ENCODE data around the gene SLC50A1.

The SLC50A1 gene

GRCh38 chr1:155181371-155182051, 45.9 kb downstream of the SLC50A1 start:
- in situ Hi-C loops (cut with HindIII; ENCODE audit: low sequenced_read_pairs) = loop anchor here (5.0 kb wide), 1 partner anchor 44 kb away; the partner anchor contains the start of gene SLC50A1

- in situ Hi-C loops (cut with HindIII; ENCODE audit: low sequenced_read_pairs) = loop anchor here (5.0 kb wide), 1 partner anchor 45 kb away; the partner anchor contains the start of gene SLC50A1
Observed at GRCh38 chr1:155182052-155182550, 46.4 kb downstream of the SLC50A1 start.

GRCh38 chr1:155183775-155184221, 48.1 kb downstream of the SLC50A1 start:
- in situ Hi-C loops (cut with HindIII; ENCODE audit: low sequenced_read_pairs) = loop anchor here (5.0 kb wide), 1 partner anchor 46 kb away; the partner anchor contains the start of gene SLC50A1

- in situ Hi-C loops (cut with HindIII; ENCODE audit: low sequenced_read_pairs) = loop anchor here (5.0 kb wide), 1 partner anchor 47 kb away; the partner anchor contains the start of gene SLC50A1
Observed at GRCh38 chr1:155184351-155184811, 48.7 kb downstream of the SLC50A1 start.

GRCh38 chr1:155184835-155185782, 49.5 kb downstream of the SLC50A1 start:
- in situ Hi-C loops (cut with HindIII; ENCODE audit: low sequenced_read_pairs) = loop anchor here (5.0 kb wide), 1 partner anchor 48 kb away; the partner anchor contains the start of gene SLC50A1

- in situ Hi-C loops (cut with HindIII; ENCODE audit: low sequenced_read_pairs) = no loop called here
Observed at GRCh38 chr1:155185783-155186066, 50.1 kb downstream of the SLC50A1 start.

GRCh38 chr1:155186067-155186793, 50.6 kb downstream of the SLC50A1 start:
- in situ Hi-C loops (cut with HindIII; ENCODE audit: low sequenced_read_pairs) = no loop called here

GRCh38 chr1:155186794-155187455, 51.3 kb downstream of the SLC50A1 start:
- in situ Hi-C loops (cut with HindIII; ENCODE audit: low sequenced_read_pairs) = no loop called here

- in situ Hi-C loops (cut with HindIII; ENCODE audit: low sequenced_read_pairs) = no loop called here
Observed at GRCh38 chr1:155187456-155187891, 51.8 kb downstream of the SLC50A1 start.

GRCh38 chr1:155188268-155188667, 52.6 kb downstream of the SLC50A1 start:
- in situ Hi-C loops (cut with HindIII; ENCODE audit: low sequenced_read_pairs) = no loop called here

All from endothelial cell of hepatic sinusoid (primary cell).